ENCODE measurements around the gene OTOGL.

Gene OTOGL

GRCh38 chr12:80166751-80167150 lies 67.4 kb downstream of the OTOGL start:
- TF ChIP-seq REST (IDR thresholded peaks at IDR 0.05; ENCODE audit: low read depth) (no peak), MAX (IDR thresholded peaks at IDR 0.05) (no peak), YY1 (IDR thresholded peaks at IDR 0.05; ENCODE audit: low read depth) (no peak), EP300 (IDR thresholded peaks at IDR 0.05; ENCODE audit: borderline replicate concordance) (no peak), FOXM1 (IDR thresholded peaks at IDR 0.05; ENCODE audit: borderline replicate concordance, low read depth) (no peak), TEAD4 (IDR thresholded peaks at IDR 0.05) (no peak), TCF12 (IDR thresholded peaks at IDR 0.05; ENCODE audit: low read depth) (no peak), NFIC (IDR thresholded peaks at IDR 0.05) (no peak), USF1 (IDR thresholded peaks at IDR 0.05) (no peak), RAD21 (IDR thresholded peaks at IDR 0.05; ENCODE audit: low read depth) (no peak), ZBTB7A (IDR thresholded peaks at IDR 0.05; ENCODE audit: low read depth) (no peak), CEBPB (IDR thresholded peaks at IDR 0.05) (no peak), TAF1 (IDR thresholded peaks at IDR 0.05; ENCODE audit: low read depth) (no peak), CREB1 (IDR thresholded peaks at IDR 0.05; ENCODE audit: low read depth) (no peak), EGR1 (IDR thresholded peaks at IDR 0.05) (no peak)

GRCh38 chr12:80168936-80169335 lies 69.6 kb downstream of the OTOGL start:
- TF ChIP-seq TCF12 (IDR thresholded peaks at IDR 0.05; ENCODE audit: low read depth) (no peak), REST (IDR thresholded peaks at IDR 0.05; ENCODE audit: low read depth) (no peak), EGR1 (IDR thresholded peaks at IDR 0.05) (no peak), USF1 (IDR thresholded peaks at IDR 0.05) (no peak), YY1 (IDR thresholded peaks at IDR 0.05; ENCODE audit: low read depth) (no peak), FOXM1 (IDR thresholded peaks at IDR 0.05; ENCODE audit: borderline replicate concordance, low read depth) (no peak), EP300 (IDR thresholded peaks at IDR 0.05; ENCODE audit: borderline replicate concordance) (no peak), ZBTB7A (IDR thresholded peaks at IDR 0.05; ENCODE audit: low read depth) (no peak), RAD21 (IDR thresholded peaks at IDR 0.05; ENCODE audit: low read depth) (no peak), CREB1 (IDR thresholded peaks at IDR 0.05; ENCODE audit: low read depth) (no peak), TEAD4 (IDR thresholded peaks at IDR 0.05) (no peak), TAF1 (IDR thresholded peaks at IDR 0.05; ENCODE audit: low read depth) (no peak), NFIC (IDR thresholded peaks at IDR 0.05) (no peak), MAX (IDR thresholded peaks at IDR 0.05) (no peak), CEBPB (IDR thresholded peaks at IDR 0.05) (no peak)

- TF ChIP-seq TCF12 (IDR thresholded peaks at IDR 0.05; ENCODE audit: low read depth) (no peak), NFIC (IDR thresholded peaks at IDR 0.05) (no peak), CREB1 (IDR thresholded peaks at IDR 0.05; ENCODE audit: low read depth) (no peak), RAD21 (IDR thresholded peaks at IDR 0.05; ENCODE audit: low read depth) (no peak), CEBPB (IDR thresholded peaks at IDR 0.05) (no peak), TEAD4 (IDR thresholded peaks at IDR 0.05) (no peak), TAF1 (IDR thresholded peaks at IDR 0.05; ENCODE audit: low read depth) (no peak), YY1 (IDR thresholded peaks at IDR 0.05; ENCODE audit: low read depth) (no peak), MAX (IDR thresholded peaks at IDR 0.05) (no peak), EP300 (IDR thresholded peaks at IDR 0.05; ENCODE audit: borderline replicate concordance) (no peak), USF1 (IDR thresholded peaks at IDR 0.05) (no peak), REST (IDR thresholded peaks at IDR 0.05; ENCODE audit: low read depth) (no peak), ZBTB7A (IDR thresholded peaks at IDR 0.05; ENCODE audit: low read depth) (no peak), FOXM1 (IDR thresholded peaks at IDR 0.05; ENCODE audit: borderline replicate concordance, low read depth) (no peak), EGR1 (IDR thresholded peaks at IDR 0.05) (no peak)
Observed at GRCh38 chr12:80170915-80171314, 71.6 kb downstream of the OTOGL start.
